GM23338 (cell line): ENCODE results near the gene RMND5A. TPM values are rescaled to one million over a fixed set of nuclear protein-coding genes. Genes with fewer than 3 reads are reported as not detected.

Source experiments
- CREB1 ChIP-seq: fragments of 250-450 bp; sonication (Bioruptor Pico); IDR thresholded peaks from 2 replicates; pipeline ENCODE4 v1.5.0; 2020; ENCODE audit warnings: low read depth, mild to moderate bottlenecking, moderate library complexity
- EZH2 ChIP-seq: fragments of 200-600 bp; sonication (generic); IDR thresholded peaks from one replicate; pipeline ENCODE4 v1.8.0; 2017; ENCODE audit warnings: antibody characterized with exemption, mild to moderate bottlenecking, low read depth; ENCODE audit not compliant: unreplicated experiment
- EZH2phosphoT487 ChIP-seq: fragments of 200-600 bp; sonication (generic); IDR thresholded peaks from one replicate; pipeline ENCODE4 v1.8.1; 2018; ENCODE audit warnings: antibody characterized with exemption; ENCODE audit not compliant: unreplicated experiment
- JUNB ChIP-seq: IDR thresholded peaks from one replicate; pipeline ENCODE4 v1.6.1; 2016; ENCODE audit warnings: antibody characterized with exemption; ENCODE audit not compliant: unreplicated experiment
- NANOG ChIP-seq: IDR thresholded peaks from 2 replicates; pipeline ENCODE4 v1.6.1; 2016; ENCODE audit warnings: antibody characterized with exemption, borderline replicate concordance
- POLR2AphosphoS5 ChIP-seq: IDR thresholded peaks from 2 replicates; pipeline ENCODE4 v1.6.1; 2016; ENCODE audit warnings: antibody characterized with exemption, low read depth
- REST ChIP-seq: IDR thresholded peaks from one replicate; pipeline ENCODE4 v1.6.1; 2018; ENCODE audit warnings: antibody characterized with exemption; ENCODE audit not compliant: unreplicated experiment
- STAT1 ChIP-seq: IDR thresholded peaks from one replicate; pipeline ENCODE4 v1.6.1; 2016; ENCODE audit warnings: antibody characterized with exemption; ENCODE audit not compliant: unreplicated experiment
- ZNF114 ChIP-seq: fragments of 250-450 bp; sonication (Bioruptor Pico); IDR thresholded peaks from 2 replicates; pipeline ENCODE4 v1.5.0; 2020; ENCODE audit warnings: mild to moderate bottlenecking, moderate library complexity
- ZNF462 ChIP-seq: fragments of 250-450 bp; sonication (Bioruptor Pico); IDR thresholded peaks from 2 replicates; pipeline ENCODE4 v1.5.0; 2020; ENCODE audit warnings: mild to moderate bottlenecking, moderate library complexity
- polyA plus RNA-seq: library from polyadenylated mRNA; unstranded; fragments of >200 nt; fragmentation: Nextera tagmentation; extraction: Ambion mirVana; gene quantifications from 2 replicates; pipeline ENCODE4 v1.2.1, GENCODE V29; 2016
- total RNA-seq: library from RNA; depleted of rRNA; stranded (reverse); fragments of >200 nt; shearing (Covaris generic); gene quantifications from 2 replicates; pipeline ENCODE4 v1.2.3, GENCODE V29; 2014
- TF ChIP-seq, protein P1 (sequence below): IDR thresholded peaks from 2 replicates; pipeline ENCODE4 v1.6.1; 2016; ENCODE audit warnings: antibody characterized with exemption

RMND5A gene
- total and polyA plus RNA-seq, 2 experiments from 2014 or later = 24.0 to 87.9 TPM

DNA sequence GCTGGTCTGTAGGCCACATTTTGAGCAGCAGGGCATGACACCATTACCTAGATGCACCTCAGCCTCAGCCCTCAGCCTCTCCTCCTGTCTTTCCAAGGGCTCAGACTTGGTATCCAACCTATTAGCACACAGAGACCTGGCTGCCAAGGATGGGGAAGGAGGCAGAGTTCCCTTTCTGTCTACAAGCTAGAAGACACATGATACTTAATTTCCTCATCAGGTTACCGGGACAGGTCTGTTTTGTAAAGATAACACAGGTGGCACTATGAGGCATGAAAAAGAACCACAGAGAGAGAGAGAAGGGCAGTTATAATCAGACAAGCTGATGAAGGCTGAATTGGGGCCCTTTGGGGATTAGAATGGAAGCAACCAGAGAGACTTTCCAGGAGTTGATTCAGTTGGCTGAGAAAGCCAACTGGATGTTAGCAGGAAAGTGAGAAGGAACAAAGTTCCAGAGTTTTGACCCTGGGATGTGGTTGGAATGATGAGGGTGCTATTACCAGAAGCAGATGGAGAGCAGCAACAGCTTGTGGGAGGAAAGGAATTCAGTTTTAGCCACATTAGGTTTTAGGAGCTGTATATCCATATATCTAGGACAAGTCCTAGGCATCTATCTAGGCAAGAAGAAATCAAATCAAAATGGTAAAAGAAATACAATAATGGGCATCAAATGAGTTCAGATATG, 46.0 kb upstream of the RMND5A start (continued):
- TF ChIP-seq ZNF462 (CRISPR knock-in tag) (no peak), REST (no peak), EZH2 (no peak), JUNB (no peak), CREB1 (CRISPR knock-in tag) (no peak), POLR2AphosphoS5 (no peak), ZNF114 (CRISPR knock-in tag) (no peak), EZH2phosphoT487 (no peak), NANOG (no peak), STAT1 (no peak)
- TF ChIP-seq, protein P1, sequence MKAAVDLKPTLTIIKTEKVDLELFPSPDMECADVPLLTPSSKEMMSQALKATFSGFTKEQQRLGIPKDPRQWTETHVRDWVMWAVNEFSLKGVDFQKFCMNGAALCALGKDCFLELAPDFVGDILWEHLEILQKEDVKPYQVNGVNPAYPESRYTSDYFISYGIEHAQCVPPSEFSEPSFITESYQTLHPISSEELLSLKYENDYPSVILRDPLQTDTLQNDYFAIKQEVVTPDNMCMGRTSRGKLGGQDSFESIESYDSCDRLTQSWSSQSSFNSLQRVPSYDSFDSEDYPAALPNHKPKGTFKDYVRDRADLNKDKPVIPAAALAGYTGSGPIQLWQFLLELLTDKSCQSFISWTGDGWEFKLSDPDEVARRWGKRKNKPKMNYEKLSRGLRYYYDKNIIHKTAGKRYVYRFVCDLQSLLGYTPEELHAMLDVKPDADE = no peak
